SU-DHL-6 (cell line): Measurements from ENCODE around the gene BMERB1.

Experiments
- EZH2phosphoT487 ChIP-seq: fragments of 200-600 bp; sonication (generic), shearing (Covaris generic); conservative IDR thresholded peaks from 2 replicates; pipeline ENCODE4 v1.6.1; 2018; ENCODE audit warnings: mild to moderate bottlenecking, antibody characterized with exemption, low read length, moderate library complexity, mixed read lengths
- TF ChIP-seq, protein P1 (sequence below): fragments of 200-600 bp; sonication (generic); IDR thresholded peaks from one replicate; pipeline ENCODE4 v1.5.1; 2017; ENCODE audit warnings: antibody characterized with exemption, mild to moderate bottlenecking, low read length, moderate library complexity; ENCODE audit not compliant: insufficient read depth, poor library complexity, severe bottlenecking

DNA sequence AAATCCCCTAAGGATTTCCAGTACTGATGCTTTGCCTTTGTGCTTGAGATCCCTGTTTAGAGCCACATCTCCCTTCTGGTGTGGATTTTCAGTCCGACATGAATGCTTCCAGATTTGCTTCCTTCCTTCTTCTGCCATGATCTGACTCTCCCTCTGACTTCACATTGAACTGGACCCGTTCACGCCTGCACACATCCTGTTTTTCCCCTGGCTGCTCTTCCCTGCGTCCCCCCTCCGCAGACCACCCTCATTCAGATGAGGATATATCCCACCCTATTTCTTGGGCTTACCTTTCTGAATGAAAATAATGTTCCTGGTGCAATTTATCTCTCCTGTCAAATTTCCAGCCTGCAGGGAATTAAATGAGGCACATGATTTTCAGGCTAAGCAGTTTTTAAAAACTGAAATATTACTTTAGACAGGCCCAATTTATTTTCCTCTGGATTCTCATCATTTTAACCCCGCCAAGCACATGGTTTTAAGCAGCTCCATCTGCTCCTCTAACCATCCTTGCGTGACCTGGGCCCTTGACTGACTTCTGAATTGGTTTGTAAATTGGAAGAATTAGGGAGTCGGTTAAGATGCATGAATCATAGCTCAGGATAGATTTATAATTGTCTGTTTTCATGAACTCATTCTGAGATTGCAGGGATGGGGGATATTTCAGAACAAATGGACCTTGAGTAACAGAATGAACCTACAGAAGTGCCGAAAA, 59.2 kb downstream of the BMERB1 start:
- TF ChIP-seq, protein P1, sequence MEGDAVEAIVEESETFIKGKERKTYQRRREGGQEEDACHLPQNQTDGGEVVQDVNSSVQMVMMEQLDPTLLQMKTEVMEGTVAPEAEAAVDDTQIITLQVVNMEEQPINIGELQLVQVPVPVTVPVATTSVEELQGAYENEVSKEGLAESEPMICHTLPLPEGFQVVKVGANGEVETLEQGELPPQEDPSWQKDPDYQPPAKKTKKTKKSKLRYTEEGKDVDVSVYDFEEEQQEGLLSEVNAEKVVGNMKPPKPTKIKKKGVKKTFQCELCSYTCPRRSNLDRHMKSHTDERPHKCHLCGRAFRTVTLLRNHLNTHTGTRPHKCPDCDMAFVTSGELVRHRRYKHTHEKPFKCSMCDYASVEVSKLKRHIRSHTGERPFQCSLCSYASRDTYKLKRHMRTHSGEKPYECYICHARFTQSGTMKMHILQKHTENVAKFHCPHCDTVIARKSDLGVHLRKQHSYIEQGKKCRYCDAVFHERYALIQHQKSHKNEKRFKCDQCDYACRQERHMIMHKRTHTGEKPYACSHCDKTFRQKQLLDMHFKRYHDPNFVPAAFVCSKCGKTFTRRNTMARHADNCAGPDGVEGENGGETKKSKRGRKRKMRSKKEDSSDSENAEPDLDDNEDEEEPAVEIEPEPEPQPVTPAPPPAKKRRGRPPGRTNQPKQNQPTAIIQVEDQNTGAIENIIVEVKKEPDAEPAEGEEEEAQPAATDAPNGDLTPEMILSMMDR: no peak
- no peak for TF ChIP-seq EZH2phosphoT487
